H1 (cell line): ENCODE data around the gene OR4Q2. TPM values are rescaled to one million over a fixed set of nuclear protein-coding genes. Genes with fewer than 3 reads are reported as not detected.
"Not testable (repeated sequence)": the region's sequence is repeated elsewhere in the genome, so short reads cannot be mapped to it uniquely, and the experiment has no call there.

Experiments
- CTCF ChIA-PET: fragments of 300-600 bp; sonication (Branson Sonifier 250); formaldehyde crosslinking; loops from one replicate; lab custom pipeline; 2021; ENCODE audit not compliant: partially characterized antibody; lab: Charles Lee
- POLR2A ChIA-PET: fragments of 300-600 bp; sonication (Branson Sonifier 250); formaldehyde crosslinking; loops from one replicate; lab custom pipeline; 2021; ENCODE audit warnings: inconsistent platforms; ENCODE audit not compliant: partially characterized antibody; lab: Charles Lee
- DNase-seq, 2 experiments: peaks; one replicate each; pipeline versions ENCODE4 v3.0.0 to v3.0.0-alpha.2; 2010 to 2022; ENCODE audit warnings: low spot score in 2 of 2, low read depth in 1 of 2, mixed read lengths in 1 of 2
- FAIRE-seq: peaks from 2 replicates; lab custom pipeline; 2011; peaks lifted over from hg19 to GRCh38; lab: Jason Lieb, UNC
- H2AFZ ChIP-seq: 2 replicates; pipeline ENCODE4 v1.8.1; 2012; ENCODE audit warnings: low read length, inconsistent platforms
- H2AK5ac ChIP-seq: 2 replicates; pipeline ENCODE4 v1.6.1; 2013; ENCODE audit warnings: low read depth, low read length
- H2BK120ac ChIP-seq: replicated peaks from 2 replicates; pipeline ENCODE3; 2013; ENCODE audit warnings: low read depth, low read length, inconsistent platforms
- H2BK12ac ChIP-seq: 2 replicates; pipeline ENCODE4 v1.6.1; 2013; ENCODE audit warnings: low read depth, low read length
- H2BK15ac ChIP-seq: 2 replicates; pipeline ENCODE4 v1.6.1; 2013; ENCODE audit warnings: low read length
- H2BK20ac ChIP-seq: 2 replicates; pipeline ENCODE4 v1.6.1; 2013; ENCODE audit warnings: low read length
- H2BK5ac ChIP-seq: 2 replicates; pipeline ENCODE4 v1.6.1; 2013; ENCODE audit warnings: low read depth, low read length
- H3K14ac ChIP-seq: 2 replicates; pipeline ENCODE4 v1.6.1; 2013; ENCODE audit warnings: inconsistent platforms; ENCODE audit not compliant: insufficient read length
- H3K18ac ChIP-seq: 2 replicates; pipeline ENCODE4 v1.6.1; 2013; ENCODE audit warnings: low read length; ENCODE audit errors: extremely low read depth
- H3K23ac ChIP-seq: 2 replicates; pipeline ENCODE4 v1.6.1; 2013; ENCODE audit warnings: inconsistent platforms; ENCODE audit not compliant: insufficient read length
- H3K23me2 ChIP-seq: 2 replicates; pipeline ENCODE4 v1.6.1; 2013; ENCODE audit warnings: low read depth, low read length
- H3K27ac ChIP-seq: 2 replicates; pipeline ENCODE4 v1.6.1; 2011; ENCODE audit warnings: low read depth, low read length, inconsistent platforms
- H3K27me3 ChIP-seq, 4 experiments: replicated peaks in 1 of 4; 1 replicate in 1 of 4; 2 replicates in 3 of 4; pipeline versions ENCODE4 v1.6.1 to v1.8.1; 2011 to 2013; ENCODE audit warnings: low read length in 3 of 4, mild to moderate bottlenecking in 3 of 4, inconsistent platforms in 2 of 4, mixed read lengths in 2 of 4, moderate library complexity in 1 of 4; ENCODE audit not compliant: control insufficient read depth in 3 of 4, insufficient read depth in 3 of 4; ENCODE audit errors: extremely low read depth in 1 of 4
- H3K36me3 ChIP-seq, 4 experiments: 2 replicates each; pipeline versions ENCODE4 v1.6.1 to v1.8.1; 2011 to 2013; ENCODE audit warnings: mild to moderate bottlenecking in 4 of 4, low read length in 3 of 4, moderate library complexity in 2 of 4, control low read depth in 1 of 4, inconsistent platforms in 1 of 4; ENCODE audit not compliant: insufficient read depth in 4 of 4, control insufficient read depth in 2 of 4
- H3K4ac ChIP-seq: replicated peaks from 2 replicates; pipeline ENCODE3; 2013; ENCODE audit warnings: low read length, low read depth, mixed read lengths, inconsistent platforms; ENCODE audit not compliant: insufficient read length
- H3K4me1 ChIP-seq, 4 experiments: replicated peaks in 1 of 4; 1 replicate in 1 of 4; 2 replicates in 3 of 4; pipeline versions ENCODE4 v1.6.1 to v1.8.1; 2011 to 2013; ENCODE audit warnings: low read length in 3 of 4, inconsistent platforms in 2 of 4, mixed read lengths in 1 of 4; ENCODE audit not compliant: insufficient read depth in 4 of 4, control insufficient read depth in 3 of 4
- H3K4me2 ChIP-seq, 2 experiments: 2 replicates each; pipeline versions ENCODE4 v1.6.1 to v1.8.1; 2011 to 2013; ENCODE audit warnings: low read depth in 2 of 2, low read length in 2 of 2, control low read depth in 1 of 2, inconsistent platforms in 1 of 2, mild to moderate bottlenecking in 1 of 2; ENCODE audit not compliant: insufficient read depth in 1 of 2
- H3K4me3 ChIP-seq, 4 experiments: fragments of 200-600, 300-600 bp in 1 of 4; sonication (generic), shearing (Covaris generic), sonication (Bioruptor Twin) in 1 of 4; 2 replicates each; pipeline versions ENCODE4 v1.5.1 to v1.8.1; 2011 to 2016; ENCODE audit warnings: low read length in 4 of 4, low read depth in 3 of 4, control low read depth in 2 of 4, inconsistent platforms in 2 of 4, mild to moderate bottlenecking in 2 of 4, mixed read lengths in 1 of 4, moderate library complexity in 1 of 4; ENCODE audit not compliant: insufficient read depth in 2 of 4; ENCODE audit errors: extremely low read depth in 1 of 4
- H3K56ac ChIP-seq: replicated peaks from 2 replicates; pipeline ENCODE3; 2013; ENCODE audit warnings: low read depth, mild to moderate bottlenecking, mixed read lengths, low read length, inconsistent platforms; ENCODE audit not compliant: insufficient read length
- H3K79me1 ChIP-seq: 2 replicates; pipeline ENCODE4 v1.6.1; 2013; ENCODE audit warnings: low read depth, low read length, control low read depth
- H3K79me2 ChIP-seq, 2 experiments: 2 replicates each; pipeline versions ENCODE4 v1.6.1 to v1.8.1; 2012 to 2013; ENCODE audit warnings: low read length in 2 of 2, mild to moderate bottlenecking in 2 of 2, inconsistent platforms in 1 of 2; ENCODE audit not compliant: insufficient read depth in 2 of 2, control insufficient read depth in 1 of 2
- H3K9ac ChIP-seq, 4 experiments: replicated peaks in 1 of 4; 1 replicate in 1 of 4; 2 replicates in 3 of 4; pipeline versions ENCODE4 v1.6.1 to v1.8.1; 2011 to 2013; ENCODE audit warnings: low read depth in 3 of 4, low read length in 3 of 4, control low read depth in 2 of 4, mild to moderate bottlenecking in 2 of 4, moderate library complexity in 2 of 4, inconsistent platforms in 1 of 4; ENCODE audit errors: extremely low read depth in 1 of 4
- H3K9me3 ChIP-seq, 2 experiments: 2 replicates each; pipeline versions ENCODE4 v1.6.1 to v1.8.1; 2012 to 2013; ENCODE audit warnings: mild to moderate bottlenecking in 2 of 2, moderate library complexity in 2 of 2, control low read depth in 1 of 2, inconsistent platforms in 1 of 2, low read depth in 1 of 2, low read length in 1 of 2, mixed read lengths in 1 of 2; ENCODE audit not compliant: insufficient read depth in 2 of 2
- H4K20me1 ChIP-seq, 2 experiments: replicated peaks in 1 of 2; 2 replicates each; pipeline versions ENCODE3 to v1.8.1; 2011 to 2013; ENCODE audit warnings: inconsistent platforms in 2 of 2, low read length in 2 of 2, mild to moderate bottlenecking in 1 of 2; ENCODE audit not compliant: insufficient read depth in 2 of 2, control insufficient read depth in 1 of 2
- H4K5ac ChIP-seq: 2 replicates; pipeline ENCODE4 v1.6.1; 2013; ENCODE audit warnings: low read length, low read depth, mixed read lengths, inconsistent platforms; ENCODE audit not compliant: insufficient read length
- H4K8ac ChIP-seq: 2 replicates; pipeline ENCODE4 v1.8.0; 2013; ENCODE audit warnings: mild to moderate bottlenecking, moderate library complexity, low read length, inconsistent platforms; ENCODE audit not compliant: insufficient read depth; ENCODE audit errors: extremely low read depth
- H4K91ac ChIP-seq: replicated peaks from 2 replicates; pipeline ENCODE3; 2013; ENCODE audit warnings: low read length, mixed read lengths, inconsistent platforms; ENCODE audit not compliant: insufficient read length
- WGBS, 2 experiments: shearing (Covaris generic) in 1 of 2; methylation state at CpG; one replicate each; pipeline versions ENCODE4 v1.1.6 to v1.1.7; 2013 to 2015; ENCODE audit warnings: low lambda C conversion rate in 2 of 2, mixed read lengths in 2 of 2, inconsistent platforms in 1 of 2, low coverage in 1 of 2, missing lambda C conversion rate in 1 of 2; ENCODE audit not compliant: insufficient replicate concordance in 2 of 2, insufficient coverage in 1 of 2, insufficient read length in 1 of 2; ENCODE audit errors: extremely low coverage in 1 of 2, missing lambda C conversion rate in 1 of 2; 5-methylcytosine and 5-hydroxymethylcytosine counted together
- polyA plus RNA-seq, 7 experiments: library from polyadenylated mRNA; depleted of rRNA in 3 of 7; stranded (reverse) in 5 of 7; unstranded in 2 of 7; fragments of >200 nt in 5 of 7; fragments of 200-250 nt in 2 of 7; gene quantifications; 1 replicate in 5 of 7; 2 replicates in 1 of 7; 4 replicates in 1 of 7; pipeline versions ENCODE4 v1.2.1 to v1.2.3, GENCODE V29; 2011 to 2013; ENCODE audit warnings: missing spikeins in 2 of 7, mixed read lengths in 2 of 7
- total RNA-seq: library from RNA; stranded (reverse); fragmentation: NEBNext Ultra II Directional; extraction: Animal tissue kit (Norgen Biotek cat#: 25700); gene quantifications from 2 replicates; pipeline ENCODE4 v1.2.1, GENCODE V29; 2021

Gene OR4Q2
- total and polyA plus RNA-seq, 2 of the 8 experiments (the other 6 are each of a cell fraction or from before 2014, with no cell fraction given), result not detected

DNA sequence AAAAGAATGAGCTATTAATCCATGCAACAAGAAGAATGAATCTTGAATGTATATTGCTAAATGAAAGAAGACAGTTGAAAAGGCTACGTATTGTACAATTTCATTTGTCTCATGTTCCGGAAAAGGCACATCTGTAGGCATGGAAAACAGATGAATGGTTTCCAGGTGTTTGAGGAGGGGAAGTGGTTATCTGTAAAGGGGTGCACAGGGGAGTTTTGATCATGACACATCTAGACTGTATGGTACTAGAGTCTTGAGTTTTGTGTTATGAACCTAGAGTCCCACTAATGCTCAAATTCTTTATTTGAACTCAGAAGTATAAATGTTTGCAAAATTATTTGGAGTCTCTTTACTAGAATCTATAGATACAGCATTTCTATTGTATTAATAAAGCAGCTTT, 32.2 kb upstream of the OR4Q2 start:
- POLR2A ChIA-PET, H3K9ac ChIP-seq, H4K8ac ChIP-seq, H2BK15ac ChIP-seq, H3K23me2 ChIP-seq, H3K4me1 ChIP-seq, H2BK5ac ChIP-seq, H4K20me1 ChIP-seq, H3K36me3 ChIP-seq, H3K23ac ChIP-seq, H2BK20ac ChIP-seq, H2BK12ac ChIP-seq, H3K4me3 ChIP-seq, FAIRE-seq, H4K91ac ChIP-seq, H2AK5ac ChIP-seq, H3K79me1 ChIP-seq, H4K5ac ChIP-seq, DNase-seq, H3K27ac ChIP-seq, H3K4me2 ChIP-seq, H3K56ac ChIP-seq, H3K79me2 ChIP-seq, H3K4ac ChIP-seq, H2BK120ac ChIP-seq, H3K18ac ChIP-seq, H3K14ac ChIP-seq, CTCF ChIA-PET, H3K27me3 ChIP-seq, H2AFZ ChIP-seq: not testable (repeated sequence)
- 60% methylated on average over 2 of the region's 2 CpGs; no CpG with 5 or more reads in 1 of the 2 experiments for WGBS, 2 experiments
- H3K9me3 ChIP-seq, result peaks cover 9 to 26% of the 10 kb centered on the region in 2 experiments
